Measurements from ENCODE around the gene NDUFS1.
"Not testable (repeated sequence)": the region's sequence is repeated elsewhere in the genome, so short reads cannot be mapped to it uniquely, and the experiment has no call there.

GRCh38 chr2:206168230-206168629, 9.0 kb upstream of the NDUFS1 start:
- not testable (repeated sequence) for TF ChIP-seq POLR2A (IDR thresholded peaks at IDR 0.05; ENCODE audit: low read depth, low read length); MAFK (IDR thresholded peaks at IDR 0.05; ENCODE audit: low read depth, low read length); SMC3 (IDR thresholded peaks at IDR 0.05; ENCODE audit: low read depth, low read length); USF2 (IDR thresholded peaks at IDR 0.05; ENCODE audit: low read depth, low read length); CTCF (conservative IDR thresholded peaks at IDR 0.05; ENCODE audit: low read depth, low read length)

Measured in IMR-90 (cell line).